Activated T-cell treated with anti-CD3 and anti-CD28 coated beads, Interleukin-2, amount 50 U/mL, for 1 hour (primary cell): ENCODE measurements around the gene GLO1.

Experiments used
- DNase-seq: peaks from one replicate; pipeline ENCODE4 v3.0.0-alpha.2; 2020

The GLO1 gene

GRCh38 chr6:38702558-38703397 is at the start of gene GLO1:
GLO1 (minus strand) TSS chr6:38703145; CDS start chr6:38703054, 91 bp downstream.
- peak; percentile 95 for DNase-seq

GRCh38 chr6:38750968-38751615 is 48.1 kb upstream of the GLO1 start:
- no peak for DNase-seq

- DNase-seq: no peak
These were observed 46.5 kb upstream of the GLO1 start for GRCh38 chr6:38749473-38749872.

- no peak for DNase-seq
These were observed 36.6 kb upstream of the GLO1 start for GRCh38 chr6:38739532-38739931.

- no peak for DNase-seq
These were observed 35.3 kb upstream of the GLO1 start for GRCh38 chr6:38738261-38738660.

GRCh38 chr6:38736951-38737350 is 34.0 kb upstream of the GLO1 start:
- DNase-seq: no peak

GRCh38 chr6:38730140-38730862 is 27.4 kb upstream of the GLO1 start:
- no peak for DNase-seq

GRCh38 chr6:38728203-38728602 is 25.3 kb upstream of the GLO1 start:
- no peak for DNase-seq

GRCh38 chr6:38725414-38726183 is 22.7 kb upstream of the GLO1 start:
- no peak for DNase-seq

GRCh38 chr6:38724343-38724742 is 21.4 kb upstream of the GLO1 start:
- no peak for DNase-seq

- DNase-seq: no peak
These were observed 20.8 kb upstream of the GLO1 start for GRCh38 chr6:38723783-38724182.

- no peak for DNase-seq
These were observed 19.9 kb upstream of the GLO1 start for GRCh38 chr6:38722727-38723334.

GRCh38 chr6:38722038-38722437 is 19.1 kb upstream of the GLO1 start:
- no peak for DNase-seq

- DNase-seq: no peak
These were observed 17.4 kb upstream of the GLO1 start for GRCh38 chr6:38720295-38720694.

GRCh38 chr6:38719358-38719757 is 16.4 kb upstream of the GLO1 start:
- DNase-seq: no peak

GRCh38 chr6:38716825-38717224 is 13.9 kb upstream of the GLO1 start:
- no peak for DNase-seq

GRCh38 chr6:38715016-38715689 is 12.2 kb upstream of the GLO1 start, which contains the start of gene DNAH8:
DNAH8 (plus strand) TSS chr6:38715311; CDS start chr6:38722810, 7,499 bp downstream.
- DNase-seq: peak; percentile 24

- DNase-seq: no peak
These were observed 11.5 kb upstream of the GLO1 start for GRCh38 chr6:38714239-38715015.

- DNase-seq: peak; percentile 23
These were observed 10.9 kb upstream of the GLO1 start for GRCh38 chr6:38713812-38714211.

GRCh38 chr6:38708496-38708895 is 5.6 kb upstream of the GLO1 start:
- no peak for DNase-seq

GRCh38 chr6:38705924-38706323 is 3.0 kb upstream of the GLO1 start:
- no peak for DNase-seq
